Left ventricle myocardium inferior (tissue), 1 donor: ENCODE results near the gene ADAMTS16. TPM values are rescaled to one million over a fixed set of nuclear protein-coding genes. Genes with fewer than 3 reads are reported as not detected.

Experiments used
- DNase-seq: peaks from one replicate; pipeline ENCODE4 v3.0.0-alpha.2; 2020
- H3K27ac ChIP-seq: fragments of 200-600 bp; replicated peaks from 2 replicates; pipeline ENCODE4 v1.8.0; 2021
- H3K27me3 ChIP-seq: fragments of 200-600 bp; 2 replicates; pipeline ENCODE4 v1.8.0; 2021; ENCODE audit warnings: low read depth
- H3K36me3 ChIP-seq: fragments of 200-600 bp; 2 replicates; pipeline ENCODE4 v1.8.0; 2021
- H3K4me1 ChIP-seq: fragments of 200-600 bp; 2 replicates; pipeline ENCODE4 v1.8.0; 2021
- H3K4me3 ChIP-seq: fragments of 200-600 bp; 2 replicates; pipeline ENCODE4 v1.8.0; 2021; ENCODE audit warnings: mild to moderate bottlenecking, moderate library complexity
- H3K9me3 ChIP-seq: fragments of 200-600 bp; replicated peaks from 2 replicates; pipeline ENCODE4 v1.8.0; 2021
- CTCF ChIP-seq: fragments of 200-600 bp; IDR thresholded peaks from 2 replicates; pipeline ENCODE4 v1.8.0; 2021; ENCODE audit warnings: antibody characterized with exemption, mild to moderate bottlenecking, borderline replicate concordance
- intact Hi-C: fragments of 100-400 bp; cut with micrococcal nuclease; formaldehyde crosslinking; loops from one replicate; pipeline ENCODE4 v1.11.0; 2022
- total RNA-seq: library from RNA; stranded (reverse); fragmentation: NEBNext Ultra II Directional; extraction: Animal tissue kit (Norgen Biotek cat#: 25700); gene quantifications from one replicate; pipeline ENCODE4 v1.2.1, GENCODE V29; 2021
- donor health status: DM: no; HTN: yes; CAD: no; lungs with severe emphysema.

Gene ADAMTS16
- total RNA-seq, 1 donor from 2014 or later = not detected

GRCh38 chr5:5293029-5293428 is 152.9 kb downstream of the ADAMTS16 start:
- H3K4me1 ChIP-seq = no peaks in the 10 kb centered on the region
- no peak overlapping the region for H3K4me3 ChIP-seq
- no peaks in the 10 kb centered on the region for H3K36me3 ChIP-seq
- intact Hi-C loops = no loop called here
- peaks cover 11% of the 10 kb centered on the region for H3K9me3 ChIP-seq
- H3K27me3 ChIP-seq = peaks cover 6% of the 10 kb centered on the region
- no peak for TF ChIP-seq CTCF
- no peak for DNase-seq
- H3K27ac ChIP-seq = no peak overlapping the region

- no peak for DNase-seq
- Histone ChIP-seq H3K4me1 (no peaks in the 10 kb centered on the region), H3K27ac (no peak overlapping the region), H3K4me3 (no peak overlapping the region), H3K36me3 (no peaks in the 10 kb centered on the region), H3K9me3 (peaks cover 11% of the 10 kb centered on the region), H3K27me3 (peaks cover 6% of the 10 kb centered on the region)
- no peak for TF ChIP-seq CTCF
- intact Hi-C loops = no loop called here
Measured at GRCh38 chr5:5294429-5294828, 154.3 kb downstream of the ADAMTS16 start.

- Histone ChIP-seq H3K27ac (no peak overlapping the region), H3K4me1 (no peaks in the 10 kb centered on the region), H3K9me3 (peaks cover 11% of the 10 kb centered on the region), H3K36me3 (no peaks in the 10 kb centered on the region), H3K27me3 (peaks cover 6% of the 10 kb centered on the region), H3K4me3 (no peak overlapping the region)
- intact Hi-C loops = no loop called here
- no peak for TF ChIP-seq CTCF
- no peak for DNase-seq
Measured at GRCh38 chr5:5295351-5295750, 155.2 kb downstream of the ADAMTS16 start.

GRCh38 chr5:5296051-5296450 is 155.9 kb downstream of the ADAMTS16 start:
- intact Hi-C loops = no loop called here
- no peak for TF ChIP-seq CTCF
- DNase-seq = no peak
- Histone ChIP-seq H3K27me3 (peaks cover 6% of the 10 kb centered on the region), H3K9me3 (peaks cover 11% of the 10 kb centered on the region), H3K4me1 (no peaks in the 10 kb centered on the region), H3K27ac (no peak overlapping the region), H3K36me3 (no peaks in the 10 kb centered on the region), H3K4me3 (no peak overlapping the region)

GRCh38 chr5:5297432-5298067 is 157.4 kb downstream of the ADAMTS16 start:
- H3K4me3 ChIP-seq = no peak overlapping the region

More at GRCh38 chr5:5297432-5298067, 157.4 kb downstream of the ADAMTS16 start:
- Histone ChIP-seq H3K4me1 (no peaks in the 10 kb centered on the region), H3K9me3 (peaks cover 20% of the 10 kb centered on the region), H3K36me3 (no peaks in the 10 kb centered on the region), H3K27me3 (peaks cover 6% of the 10 kb centered on the region), H3K27ac (no peak overlapping the region)
- TF ChIP-seq CTCF = no peak
- no peak for DNase-seq
- intact Hi-C loops = no loop called here
